Esophagus squamous epithelium (tissue), 5 donors: ENCODE data around the gene KCNN3. TPM values are rescaled to one million over a fixed set of nuclear protein-coding genes. Genes with fewer than 3 reads are reported as not detected.

Experiments used
- DNase-seq: peaks from one replicate; lab custom pipeline; 2025; lab: John Stamatoyannopoulos, UW
- H3K27ac ChIP-seq, 4 donors: fragments of 200-600 bp; sonication (generic); one replicate each; pipeline ENCODE4 v1.5.1; 2016 to 2019; ENCODE audit warnings: mild to moderate bottlenecking in 1 of 4
- H3K27me3 ChIP-seq, 4 donors: fragments of 200-600 bp; sonication (generic); 1 replicate in 3 of 4; 2 replicates in 1 of 4; pipeline versions ENCODE4 v1.5.1 to v1.6.0; 2017 to 2021; ENCODE audit warnings: antibody characterized with exemption in 1 of 4
- H3K36me3 ChIP-seq, 3 donors: fragments of 200-600 bp; sonication (generic); one replicate each; pipeline ENCODE4 v1.5.1; 2016 to 2019
- H3K4me1 ChIP-seq, 3 donors: fragments of 200-600 bp; sonication (generic); one replicate each; pipeline ENCODE4 v1.5.1; 2017 to 2019
- H3K4me3 ChIP-seq, 4 donors: fragments of 200-600 bp; sonication (generic); 1 replicate in 3 of 4; 2 replicates in 1 of 4; pipeline ENCODE4 v1.5.1; 2016 to 2019; ENCODE audit warnings: mild to moderate bottlenecking in 2 of 4, moderate library complexity in 1 of 4
- H3K9me3 ChIP-seq, 3 donors: fragments of 200-600 bp; sonication (generic); one replicate each; pipeline ENCODE4 v1.5.1; 2016 to 2019
- POLR2A ChIP-seq, 4 donors: fragments of 450-650 bp; IDR thresholded peaks; one replicate each; pipeline ENCODE4 v1.6.1; 2017; ENCODE audit warnings: antibody characterized with exemption in 4 of 4, mild to moderate bottlenecking in 4 of 4, moderate library complexity in 3 of 4
- WGBS, 2 donors: methylation state at CpG; one replicate each; pipeline ENCODE4 v1.1.5; 2018; 5-methylcytosine and 5-hydroxymethylcytosine counted together
- intact Hi-C: fragments of 100-400 bp; cut with DNase I; formaldehyde crosslinking; loops from one replicate; pipeline ENCODE4 v1.15.0; 2022
- total RNA-seq, 4 donors: library from RNA; depleted of rRNA; stranded (reverse); fragments of >200 nt; gene quantifications; one replicate each; pipeline ENCODE4 v1.1.0, GENCODE V29; 2016
- TF ChIP-seq, protein P1 (sequence below), 6 experiments: fragments of 450-650 bp in 4 of 6; fragments of 200-600 bp in 2 of 6; sonication (generic) in 2 of 6; IDR thresholded peaks; one replicate each; pipeline ENCODE4 v1.5.1; 2016 to 2019; ENCODE audit warnings: antibody characterized with exemption in 6 of 6, mild to moderate bottlenecking in 4 of 6, moderate library complexity in 4 of 6
- donor health status: DM: yes; HTN: yes; CAD: no.

Gene KCNN3
- total RNA-seq, 4 donors from 2014 or later, result 0.08 to 1.7 (median 0.50) TPM

DNA sequence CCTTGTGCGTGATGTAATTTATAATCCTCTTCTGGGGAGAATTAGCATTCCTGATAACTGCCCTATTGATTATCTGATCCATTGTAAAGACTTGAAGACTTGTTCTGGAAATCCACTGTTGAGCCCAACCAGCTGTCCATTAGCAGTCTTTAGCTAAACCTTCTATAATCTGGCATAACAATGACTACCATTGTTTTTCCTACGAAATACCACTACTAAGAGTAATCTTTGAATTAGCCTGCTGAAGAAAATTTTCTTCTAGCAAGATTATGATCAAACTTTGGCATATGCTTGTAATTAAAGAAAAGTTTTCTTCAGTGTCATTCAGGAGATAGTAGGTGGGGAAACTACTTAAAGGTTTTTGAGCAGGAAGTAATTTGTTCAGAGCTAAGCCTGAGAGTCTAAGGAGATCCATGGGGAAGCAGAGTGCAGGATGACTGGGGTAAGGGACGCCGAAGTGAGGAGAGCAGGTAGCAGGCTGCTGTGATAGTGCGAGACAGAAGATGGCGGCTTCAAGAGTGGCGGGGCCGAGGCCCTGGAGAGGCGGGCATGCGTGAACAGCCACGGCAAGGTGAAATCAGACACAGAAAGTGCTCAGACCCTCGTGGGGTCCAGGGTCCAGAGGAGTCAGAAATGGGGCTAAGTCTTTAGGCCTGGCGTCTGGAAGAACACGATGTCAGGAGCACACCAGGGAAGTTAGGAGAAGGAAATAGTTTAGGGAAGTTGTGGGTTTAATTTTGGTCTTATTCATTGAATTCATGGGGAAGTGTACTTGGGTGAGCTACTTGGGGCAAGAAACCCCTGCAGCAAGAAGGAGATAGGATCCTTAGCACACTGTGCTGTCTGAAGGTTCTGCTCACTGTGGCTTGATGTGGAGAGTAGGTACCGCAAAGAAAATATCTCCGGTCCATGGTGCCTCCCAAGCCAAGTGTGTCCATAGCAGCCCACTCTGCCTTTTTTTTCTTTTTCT is 149.5 kb downstream of the KCNN3 start:
- Histone ChIP-seq H3K36me3 (no peaks in the 10 kb centered on the region), H3K27me3 (no peaks in the 10 kb centered on the region), H3K4me3 (no peak overlapping the region), H3K9me3 (no peaks in the 10 kb centered on the region), H3K4me1 (peaks cover 0 to 15% (median 2%) of the 10 kb centered on the region in 3 donors), H3K27ac (no peak overlapping the region)
- DNase-seq, result no peak
- TF ChIP-seq, protein P1, sequence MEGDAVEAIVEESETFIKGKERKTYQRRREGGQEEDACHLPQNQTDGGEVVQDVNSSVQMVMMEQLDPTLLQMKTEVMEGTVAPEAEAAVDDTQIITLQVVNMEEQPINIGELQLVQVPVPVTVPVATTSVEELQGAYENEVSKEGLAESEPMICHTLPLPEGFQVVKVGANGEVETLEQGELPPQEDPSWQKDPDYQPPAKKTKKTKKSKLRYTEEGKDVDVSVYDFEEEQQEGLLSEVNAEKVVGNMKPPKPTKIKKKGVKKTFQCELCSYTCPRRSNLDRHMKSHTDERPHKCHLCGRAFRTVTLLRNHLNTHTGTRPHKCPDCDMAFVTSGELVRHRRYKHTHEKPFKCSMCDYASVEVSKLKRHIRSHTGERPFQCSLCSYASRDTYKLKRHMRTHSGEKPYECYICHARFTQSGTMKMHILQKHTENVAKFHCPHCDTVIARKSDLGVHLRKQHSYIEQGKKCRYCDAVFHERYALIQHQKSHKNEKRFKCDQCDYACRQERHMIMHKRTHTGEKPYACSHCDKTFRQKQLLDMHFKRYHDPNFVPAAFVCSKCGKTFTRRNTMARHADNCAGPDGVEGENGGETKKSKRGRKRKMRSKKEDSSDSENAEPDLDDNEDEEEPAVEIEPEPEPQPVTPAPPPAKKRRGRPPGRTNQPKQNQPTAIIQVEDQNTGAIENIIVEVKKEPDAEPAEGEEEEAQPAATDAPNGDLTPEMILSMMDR (IDR thresholded peaks at IDR 0.05), result no peak
- TF ChIP-seq POLR2A (IDR thresholded peaks at IDR 0.05), result no peak
- WGBS, 2 donors, result 79 to 87% methylated on average over 16 of the region's 16 CpGs
- intact Hi-C loops, result no loop called here

GRCh38 chr1:154719586-154720327 is 150.3 kb downstream of the KCNN3 start:
- H3K27me3 ChIP-seq, result no peaks in the 10 kb centered on the region
- intact Hi-C loops, result no loop called here
- H3K4me1 ChIP-seq, result peaks cover 0 to 21% (median 2%) of the 10 kb centered on the region in 3 donors
- no peak for TF ChIP-seq POLR2A (IDR thresholded peaks at IDR 0.05)
- TF ChIP-seq, protein P1 (IDR thresholded peaks at IDR 0.05), result no peak
- no peak overlapping the region for H3K27ac ChIP-seq
- H3K4me3 ChIP-seq, result no peak overlapping the region
- 82 to 87% methylated on average over 8 of the region's 8 CpGs for WGBS, 2 donors
- no peaks in the 10 kb centered on the region for H3K36me3 ChIP-seq
- no peaks in the 10 kb centered on the region for H3K9me3 ChIP-seq
- no peak for DNase-seq

GRCh38 chr1:154718566-154718965 is 151.5 kb downstream of the KCNN3 start:
- Histone ChIP-seq H3K4me1 (peaks cover 0 to 21% (median 2%) of the 10 kb centered on the region in 3 donors), H3K4me3 (no peak overlapping the region), H3K9me3 (no peaks in the 10 kb centered on the region), H3K27ac (no peak overlapping the region), H3K27me3 (no peaks in the 10 kb centered on the region), H3K36me3 (no peaks in the 10 kb centered on the region)
- DNase-seq, result no peak
- intact Hi-C loops, result no loop called here
- TF ChIP-seq, protein P1 (IDR thresholded peaks at IDR 0.05), result no peak
- TF ChIP-seq POLR2A (IDR thresholded peaks at IDR 0.05), result no peak
- WGBS, 2 donors, result 94 to 100% methylated on average over 6 of the region's 6 CpGs

DNA sequence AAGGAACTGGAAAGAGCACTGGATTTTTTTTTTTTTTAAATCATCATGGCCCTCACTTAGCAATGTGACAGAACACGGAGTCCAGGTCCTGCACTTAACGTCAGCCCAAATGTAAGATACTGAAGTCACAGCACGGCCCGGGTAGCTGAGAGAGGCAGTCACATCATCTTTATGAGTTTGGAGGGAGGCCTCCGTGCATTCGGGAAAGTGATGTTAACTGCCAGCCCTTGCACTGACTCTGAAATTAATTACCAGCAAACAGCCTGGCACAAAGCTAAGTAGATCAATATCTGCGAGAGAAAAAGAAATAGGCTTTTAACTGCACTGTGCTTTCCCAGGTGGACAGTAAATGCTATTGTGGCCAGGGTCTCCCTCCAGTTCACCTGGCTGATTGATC is 152.6 kb downstream of the KCNN3 start:
- H3K27me3 ChIP-seq, result peaks cover 0 to 7% (median 0%) of the 10 kb centered on the region in 4 donors
- no peaks in the 10 kb centered on the region for H3K9me3 ChIP-seq
- no peaks in the 10 kb centered on the region for H3K36me3 ChIP-seq
- 73 to 86% methylated on average over 7 of the region's 7 CpGs for WGBS, 2 donors
- H3K4me1 ChIP-seq, result peaks cover 0 to 21% (median 2%) of the 10 kb centered on the region in 3 donors
- no peak overlapping the region for H3K4me3 ChIP-seq
- no peak for DNase-seq
- no peak overlapping the region for H3K27ac ChIP-seq
- no peak for TF ChIP-seq POLR2A (IDR thresholded peaks at IDR 0.05)
- TF ChIP-seq, protein P1 (IDR thresholded peaks at IDR 0.05), result no peak
- intact Hi-C loops, result no loop called here
